Subcutaneous abdominal adipose tissue (tissue), 5 donors: ENCODE measurements around the gene KRT84.

Source experiments
- H3K27ac ChIP-seq: one replicate; pipeline ENCODE4 v1.7.0; 2013; ENCODE audit warnings: low read depth, mild to moderate bottlenecking, inconsistent platforms, low read length, moderate library complexity
- H3K27me3 ChIP-seq, 5 donors: one replicate each; pipeline ENCODE4 v1.7.0; 2013; ENCODE audit warnings: low read length in 5 of 5, inconsistent platforms in 1 of 5; ENCODE audit not compliant: control insufficient read depth in 5 of 5, insufficient read depth in 4 of 5
- H3K36me3 ChIP-seq, 5 donors: one replicate each; pipeline ENCODE4 v1.7.0; 2013; ENCODE audit warnings: low read length in 5 of 5; ENCODE audit not compliant: control insufficient read depth in 5 of 5, insufficient read depth in 5 of 5
- H3K4me1 ChIP-seq, 5 donors: one replicate each; pipeline ENCODE4 v1.7.0; 2013; ENCODE audit warnings: low read length in 5 of 5, mild to moderate bottlenecking in 3 of 5, moderate library complexity in 1 of 5; ENCODE audit not compliant: control insufficient read depth in 5 of 5, insufficient read depth in 5 of 5
- H3K4me3 ChIP-seq, 5 donors: one replicate each; pipeline ENCODE4 v1.7.0; 2013; ENCODE audit warnings: low read length in 5 of 5, low read depth in 1 of 5
- H3K9ac ChIP-seq, 5 donors: one replicate each; pipeline ENCODE4 v1.7.0; 2013; ENCODE audit warnings: low read length in 5 of 5, mild to moderate bottlenecking in 4 of 5, moderate library complexity in 3 of 5
- H3K9me3 ChIP-seq, 5 donors: one replicate each; pipeline ENCODE4 v1.7.0; 2013; ENCODE audit warnings: low read length in 5 of 5; ENCODE audit not compliant: control insufficient read depth in 5 of 5
- donor health status: healthy.
- donor health status: healthy.
- donor health status: healthy.
- donor health status: healthy.
- donor health status: healthy.

Gene KRT84

GRCh38 chr12:52364061-52364460 is 21.4 kb downstream of the KRT84 start:
- H3K27ac ChIP-seq = no peak overlapping the region
- no peaks in the 10 kb centered on the region for H3K9me3 ChIP-seq
- no peak overlapping the region for H3K9ac ChIP-seq
- H3K4me3 ChIP-seq = no peak overlapping the region
- H3K4me1 ChIP-seq = peaks cover 0 to 3% (median 0%) of the 10 kb centered on the region in 5 donors
- H3K27me3 ChIP-seq = peaks cover 0 to 14% (median 7%) of the 10 kb centered on the region in 5 donors
- H3K36me3 ChIP-seq = no peaks in the 10 kb centered on the region

GRCh38 chr12:52363111-52363679 is 22.3 kb downstream of the KRT84 start:
- Histone ChIP-seq H3K4me1 (peaks cover 0 to 3% (median 0%) of the 10 kb centered on the region in 5 donors), H3K27ac (no peak overlapping the region), H3K36me3 (no peaks in the 10 kb centered on the region), H3K27me3 (peaks cover 0 to 18% (median 12%) of the 10 kb centered on the region in 5 donors), H3K9ac (no peak overlapping the region), H3K9me3 (no peaks in the 10 kb centered on the region), H3K4me3 (no peak overlapping the region)

GRCh38 chr12:52362118-52362726 is 23.2 kb downstream of the KRT84 start:
- no peaks in the 10 kb centered on the region for H3K9me3 ChIP-seq
- no peak overlapping the region for H3K9ac ChIP-seq
- no peak overlapping the region for H3K4me3 ChIP-seq
- H3K36me3 ChIP-seq = no peaks in the 10 kb centered on the region
- peaks cover 0 to 3% (median 0%) of the 10 kb centered on the region in 5 donors for H3K4me1 ChIP-seq
- no peak overlapping the region for H3K27ac ChIP-seq
- peaks cover 0 to 18% (median 12%) of the 10 kb centered on the region in 5 donors for H3K27me3 ChIP-seq

DNA sequence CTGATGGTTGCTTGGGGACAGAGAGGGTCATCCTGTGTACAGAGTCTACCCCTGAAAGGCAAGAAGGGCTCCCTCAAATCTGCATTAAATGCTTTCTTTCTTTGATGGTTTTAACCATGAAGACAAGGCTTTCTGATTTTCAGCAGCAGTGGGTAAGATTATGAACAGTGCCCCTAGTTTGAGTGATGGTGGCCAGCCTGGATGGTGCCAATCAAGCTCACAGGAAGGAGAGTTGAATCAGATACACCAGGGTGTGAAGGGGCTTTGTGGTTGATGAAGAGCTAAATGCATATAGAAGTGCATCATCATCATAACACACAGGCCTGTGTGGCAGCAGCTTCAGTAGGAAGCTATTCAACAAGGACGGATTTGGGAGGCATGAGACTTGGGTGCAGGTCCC is 23.9 kb downstream of the KRT84 start:
- H3K4me3 ChIP-seq = no peak overlapping the region
- H3K27ac ChIP-seq = no peak overlapping the region
- peaks cover 0 to 17% (median 11%) of the 10 kb centered on the region in 5 donors for H3K27me3 ChIP-seq
- H3K9me3 ChIP-seq = no peaks in the 10 kb centered on the region
- H3K4me1 ChIP-seq = peaks cover 0 to 3% (median 0%) of the 10 kb centered on the region in 5 donors
- no peak overlapping the region for H3K9ac ChIP-seq
- no peaks in the 10 kb centered on the region for H3K36me3 ChIP-seq

- Histone ChIP-seq H3K9me3 (no peaks in the 10 kb centered on the region), H3K9ac (no peak overlapping the region), H3K36me3 (no peaks in the 10 kb centered on the region), H3K4me3 (no peak overlapping the region), H3K27me3 (peaks cover 0 to 14% (median 7%) of the 10 kb centered on the region in 5 donors), H3K27ac (no peak overlapping the region), H3K4me1 (peaks cover 0 to 3% (median 0%) of the 10 kb centered on the region in 5 donors)
These were observed 24.7 kb downstream of the KRT84 start for GRCh38 chr12:52360663-52361271.

DNA sequence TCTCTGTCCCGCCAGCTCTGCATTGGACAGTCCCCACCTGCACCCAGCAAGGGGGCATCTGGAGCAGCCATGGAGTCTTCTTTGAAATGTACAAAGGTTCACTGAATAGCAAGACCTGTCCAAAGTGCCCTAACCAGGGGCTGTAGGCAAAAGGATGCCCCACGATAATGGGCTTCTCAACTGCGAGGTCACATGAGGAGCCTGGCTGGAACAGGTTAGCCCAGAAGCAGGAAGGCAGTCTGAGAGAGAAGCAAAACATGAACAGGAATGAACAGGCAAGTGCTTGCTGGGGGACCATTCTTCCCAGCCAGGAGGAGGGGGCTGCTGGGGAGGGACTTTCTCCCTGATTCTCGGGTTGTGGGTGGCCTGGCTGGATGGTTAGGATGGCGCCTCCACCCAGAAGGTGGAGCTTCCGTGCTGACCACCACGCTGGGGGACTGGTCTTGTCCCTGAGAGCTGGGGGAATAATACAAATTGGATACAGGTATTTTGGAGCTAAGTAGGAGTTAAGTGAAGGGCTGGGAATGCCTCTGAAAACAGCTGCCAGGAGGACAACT is 25.3 kb downstream of the KRT84 start:
- H3K27me3 ChIP-seq = peaks cover 0 to 18% (median 11%) of the 10 kb centered on the region in 5 donors
- H3K36me3 ChIP-seq = no peaks in the 10 kb centered on the region
- H3K27ac ChIP-seq = no peak overlapping the region
- no peaks in the 10 kb centered on the region for H3K9me3 ChIP-seq
- no peak overlapping the region for H3K4me3 ChIP-seq
- H3K9ac ChIP-seq = no peak overlapping the region
- peaks cover 0 to 3% (median 0%) of the 10 kb centered on the region in 5 donors for H3K4me1 ChIP-seq

GRCh38 chr12:52359621-52360061 is 25.8 kb downstream of the KRT84 start:
- no peaks in the 10 kb centered on the region for H3K36me3 ChIP-seq
- peaks cover 0 to 21% (median 7%) of the 10 kb centered on the region in 5 donors for H3K27me3 ChIP-seq
- H3K27ac ChIP-seq = no peak overlapping the region
- H3K4me3 ChIP-seq = no peak overlapping the region
- H3K9ac ChIP-seq = no peak overlapping the region
- no peaks in the 10 kb centered on the region for H3K9me3 ChIP-seq
- H3K4me1 ChIP-seq = peaks cover 0 to 3% (median 0%) of the 10 kb centered on the region in 5 donors

DNA sequence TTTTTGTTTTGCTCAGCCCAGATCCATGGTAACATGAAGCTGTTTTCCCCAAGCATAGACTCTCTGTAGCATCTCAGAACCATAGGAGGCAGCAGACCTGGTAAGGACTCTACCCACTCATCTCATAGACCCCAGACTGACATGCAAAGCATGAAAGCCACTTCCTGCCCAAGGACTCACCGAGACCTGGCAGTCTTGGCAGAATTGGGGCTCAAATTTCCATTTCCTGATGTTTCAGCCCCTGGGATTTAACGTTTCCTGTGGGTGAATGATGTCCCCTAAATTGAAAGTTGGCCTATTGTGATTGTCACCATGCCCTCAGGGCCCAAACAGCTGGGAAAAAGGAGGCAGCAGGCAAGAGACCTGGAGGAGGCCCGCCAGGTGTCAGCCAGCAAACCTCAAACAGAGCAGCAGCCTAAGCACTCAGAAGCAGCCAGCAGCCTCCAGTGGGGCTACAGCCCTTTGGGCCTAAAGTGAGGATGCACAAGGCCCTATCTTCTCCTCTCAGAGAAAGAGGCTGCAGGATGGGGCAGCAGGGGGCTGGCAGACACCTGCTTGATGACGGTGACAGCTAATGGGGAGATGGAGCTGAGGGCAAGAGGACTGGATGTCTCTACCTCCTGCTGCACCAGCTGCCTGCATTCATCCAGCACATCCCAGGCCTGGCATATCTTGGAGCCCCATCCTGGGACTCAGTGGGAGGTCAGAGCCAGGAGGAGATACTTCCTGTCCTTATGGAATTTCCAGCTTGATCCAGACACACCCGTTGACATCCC is 26.7 kb downstream of the KRT84 start:
- no peaks in the 10 kb centered on the region for H3K36me3 ChIP-seq
- no peaks in the 10 kb centered on the region for H3K9me3 ChIP-seq
- peaks cover 0 to 23% (median 7%) of the 10 kb centered on the region in 5 donors for H3K27me3 ChIP-seq
- H3K27ac ChIP-seq = no peak overlapping the region
- no peak overlapping the region for H3K4me3 ChIP-seq
- no peak overlapping the region for H3K9ac ChIP-seq
- peaks cover 0 to 3% (median 0%) of the 10 kb centered on the region in 5 donors for H3K4me1 ChIP-seq

- H3K27me3 ChIP-seq = peaks cover 0 to 26% (median 7%) of the 10 kb centered on the region in 5 donors
These were observed 28.5 kb downstream of the KRT84 start for GRCh38 chr12:52356762-52357580.

More at GRCh38 chr12:52356762-52357580, 28.5 kb downstream of the KRT84 start:
- Histone ChIP-seq H3K4me3 (no peak overlapping the region), H3K36me3 (no peaks in the 10 kb centered on the region), H3K9me3 (no peaks in the 10 kb centered on the region), H3K9ac (no peak overlapping the region), H3K4me1 (peaks cover 0 to 3% (median 0%) of the 10 kb centered on the region in 5 donors), H3K27ac (no peak overlapping the region)
